Measurements from ENCODE around the gene C14orf132. TPM values are rescaled to one million over a fixed set of nuclear protein-coding genes. Genes with fewer than 3 reads are reported as not detected.

C14orf132 gene
- total RNA-seq, 2 experiments from 2014 or later = 2.0 to 2.4 TPM

DNA sequence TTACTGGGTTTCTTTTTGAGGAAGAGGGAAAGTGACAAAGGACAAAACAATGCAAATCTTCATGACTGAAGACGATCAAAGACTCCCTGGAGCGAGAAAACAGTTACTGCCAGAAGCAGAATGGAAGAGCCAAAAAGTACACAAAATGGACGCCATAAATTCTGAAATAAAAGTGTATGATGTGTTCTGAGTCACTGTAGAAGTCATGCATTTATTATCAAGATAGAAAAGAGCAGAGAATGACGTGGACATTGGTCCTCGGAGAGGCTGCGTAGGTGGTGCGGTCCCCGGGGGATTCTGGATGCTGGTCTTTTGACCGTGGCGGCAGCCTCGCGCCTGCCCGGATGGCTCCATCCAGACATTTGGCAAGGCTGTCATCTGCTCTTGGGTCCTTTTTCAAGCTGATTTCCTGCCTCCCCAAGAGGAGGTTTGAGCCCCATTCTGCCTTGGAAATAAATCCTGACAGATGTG lies 52.8 kb downstream of the C14orf132 start:
- no peak overlapping the region for H3K27ac ChIP-seq (ENCODE audit: low read depth in 1 of 2, low read length in 2 of 2)
- H3K4me1 ChIP-seq (ENCODE audit: insufficient read depth, low read length) = no peaks in the 10 kb centered on the region
- TF ChIP-seq, protein P1, sequence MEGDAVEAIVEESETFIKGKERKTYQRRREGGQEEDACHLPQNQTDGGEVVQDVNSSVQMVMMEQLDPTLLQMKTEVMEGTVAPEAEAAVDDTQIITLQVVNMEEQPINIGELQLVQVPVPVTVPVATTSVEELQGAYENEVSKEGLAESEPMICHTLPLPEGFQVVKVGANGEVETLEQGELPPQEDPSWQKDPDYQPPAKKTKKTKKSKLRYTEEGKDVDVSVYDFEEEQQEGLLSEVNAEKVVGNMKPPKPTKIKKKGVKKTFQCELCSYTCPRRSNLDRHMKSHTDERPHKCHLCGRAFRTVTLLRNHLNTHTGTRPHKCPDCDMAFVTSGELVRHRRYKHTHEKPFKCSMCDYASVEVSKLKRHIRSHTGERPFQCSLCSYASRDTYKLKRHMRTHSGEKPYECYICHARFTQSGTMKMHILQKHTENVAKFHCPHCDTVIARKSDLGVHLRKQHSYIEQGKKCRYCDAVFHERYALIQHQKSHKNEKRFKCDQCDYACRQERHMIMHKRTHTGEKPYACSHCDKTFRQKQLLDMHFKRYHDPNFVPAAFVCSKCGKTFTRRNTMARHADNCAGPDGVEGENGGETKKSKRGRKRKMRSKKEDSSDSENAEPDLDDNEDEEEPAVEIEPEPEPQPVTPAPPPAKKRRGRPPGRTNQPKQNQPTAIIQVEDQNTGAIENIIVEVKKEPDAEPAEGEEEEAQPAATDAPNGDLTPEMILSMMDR (IDR thresholded peaks at IDR 0.05) = no peak
- no peaks in the 10 kb centered on the region for H3K36me3 ChIP-seq (ENCODE audit: insufficient read depth, low read length)
- DNase-seq (no peak), ATAC-seq (ENCODE audit: poor library complexity) (no peak)
- Mint-ChIP-seq H3K36me3 (ENCODE audit: low read depth) (no peaks in the 10 kb centered on the region), H3K4me3 (no peak overlapping the region), H3K27me3 (peaks cover 6% of the 10 kb centered on the region), H3K9me3 (no peaks in the 10 kb centered on the region), H3K4me1 (ENCODE audit: low read depth) (no peaks in the 10 kb centered on the region), H3K27ac (no peak overlapping the region)
- no peaks in the 10 kb centered on the region for H3K27me3 ChIP-seq (ENCODE audit: control insufficient read depth in 1 of 2, insufficient read depth in 2 of 2, low read length in 2 of 2)
- CTCF ChIA-PET = no interaction called here
- POLR2A ChIA-PET = no interaction called here
- no peaks in the 10 kb centered on the region for H3K9me3 ChIP-seq (ENCODE audit: control insufficient read depth in 1 of 2, insufficient read depth in 1 of 2, low read length in 2 of 2)
- no peak overlapping the region for H3K4me3 ChIP-seq (ENCODE audit: low read length)
- intact Hi-C loops (cut with DNase I, micrococcal nuclease) = no loop called here

DNA sequence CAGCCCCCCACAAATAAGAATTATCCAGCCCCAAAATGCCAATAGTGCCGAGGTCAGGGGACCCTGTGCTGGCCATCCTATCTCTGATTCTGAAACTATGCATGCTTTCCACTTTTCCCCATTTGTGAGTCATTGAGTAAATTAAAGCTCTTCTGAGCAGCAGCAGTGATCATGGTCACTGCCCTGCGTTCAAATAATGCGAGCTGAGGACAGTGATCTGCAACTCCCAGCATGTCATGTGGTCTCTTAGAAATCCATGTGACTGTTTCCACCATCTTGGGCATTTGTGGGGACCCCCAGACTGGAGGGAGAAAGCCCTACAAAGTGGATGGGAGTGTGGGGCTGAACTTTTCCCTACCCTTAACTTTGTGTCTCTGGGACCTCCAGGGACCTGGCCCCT lies 53.8 kb downstream of the C14orf132 start:
- DNase-seq (no peak), ATAC-seq (ENCODE audit: poor library complexity) (no peak)
- no peaks in the 10 kb centered on the region for H3K4me1 Mint-ChIP-seq (ENCODE audit: low read depth)
- no peak overlapping the region for H3K27ac Mint-ChIP-seq
- H3K9me3 ChIP-seq (ENCODE audit: control insufficient read depth in 1 of 2, insufficient read depth in 1 of 2, low read length in 2 of 2) = no peaks in the 10 kb centered on the region
- H3K36me3 Mint-ChIP-seq (ENCODE audit: low read depth) = no peaks in the 10 kb centered on the region
- CTCF ChIA-PET = no interaction called here
- H3K4me1 ChIP-seq (ENCODE audit: insufficient read depth, low read length) = no peaks in the 10 kb centered on the region
- H3K27me3 ChIP-seq (ENCODE audit: control insufficient read depth in 1 of 2, insufficient read depth in 2 of 2, low read length in 2 of 2) = no peaks in the 10 kb centered on the region
- H3K9me3 Mint-ChIP-seq = no peaks in the 10 kb centered on the region
- peaks cover 6% of the 10 kb centered on the region for H3K27me3 Mint-ChIP-seq
- POLR2A ChIA-PET = no interaction called here
- H3K27ac ChIP-seq (ENCODE audit: low read depth in 1 of 2, low read length in 2 of 2) = no peak overlapping the region
- no peak overlapping the region for H3K4me3 ChIP-seq (ENCODE audit: low read length)
- TF ChIP-seq, protein P1 (IDR thresholded peaks at IDR 0.05) = no peak
- intact Hi-C loops (cut with DNase I, micrococcal nuclease) = no loop called here
- H3K4me3 Mint-ChIP-seq = no peak overlapping the region
- H3K36me3 ChIP-seq (ENCODE audit: insufficient read depth, low read length) = no peaks in the 10 kb centered on the region

DNA sequence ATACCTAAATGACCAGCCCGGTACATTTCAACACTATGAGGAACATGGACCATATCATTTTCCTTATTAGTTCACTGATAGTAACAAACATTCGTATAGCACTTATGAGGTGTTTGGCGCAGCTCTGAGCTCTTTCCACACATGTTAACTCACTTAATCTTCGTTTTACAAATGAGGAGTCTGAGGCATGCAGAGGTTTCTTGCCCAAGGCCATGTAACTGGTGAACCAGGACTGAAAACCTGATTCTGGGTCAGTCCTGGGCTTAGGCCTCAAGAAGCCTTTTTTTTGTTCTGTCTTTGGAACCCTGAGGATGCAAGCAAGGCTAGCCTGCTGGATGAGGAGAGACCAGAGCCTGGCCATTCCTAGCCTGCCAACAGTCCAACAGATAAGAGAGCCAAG lies 55.0 kb downstream of the C14orf132 start:
- Mint-ChIP-seq H3K27ac (no peak overlapping the region), H3K36me3 (ENCODE audit: low read depth) (no peaks in the 10 kb centered on the region), H3K4me3 (no peak overlapping the region), H3K9me3 (no peaks in the 10 kb centered on the region), H3K27me3 (peaks cover 6% of the 10 kb centered on the region), H3K4me1 (ENCODE audit: low read depth) (no peaks in the 10 kb centered on the region)
- Histone ChIP-seq H3K36me3 (ENCODE audit: insufficient read depth, low read length) (no peaks in the 10 kb centered on the region), H3K27ac (ENCODE audit: low read depth in 1 of 2, low read length in 2 of 2) (no peak overlapping the region), H3K4me3 (ENCODE audit: low read length) (no peak overlapping the region), H3K9me3 (ENCODE audit: control insufficient read depth in 1 of 2, insufficient read depth in 1 of 2, low read length in 2 of 2) (no peaks in the 10 kb centered on the region), H3K4me1 (ENCODE audit: insufficient read depth, low read length) (no peaks in the 10 kb centered on the region), H3K27me3 (ENCODE audit: control insufficient read depth in 1 of 2, insufficient read depth in 2 of 2, low read length in 2 of 2) (peaks cover 0 to 4% of the 10 kb centered on the region in 2 experiments)
- DNase-seq (no peak), ATAC-seq (ENCODE audit: poor library complexity) (no peak)
- intact Hi-C loops (cut with DNase I, micrococcal nuclease) = no loop called here
- ChIA-PET CTCF (no interaction called here), POLR2A (no interaction called here)
- TF ChIP-seq, protein P1 (IDR thresholded peaks at IDR 0.05) = no peak

Measured in CD4-positive, alpha-beta T cell (primary cell).